HG03565 (cell line): Measurements from ENCODE around the gene IPO13.

ENCODE experiments used
- ATAC-seq: cut with Tn5 transposase; IDR thresholded peaks from one replicate; pipeline ENCODE4 v1.9.1; 2021; ENCODE audit warnings: mild to moderate bottlenecking, moderate library complexity; ENCODE audit not compliant: unreplicated experiment

IPO13 gene

DNA sequence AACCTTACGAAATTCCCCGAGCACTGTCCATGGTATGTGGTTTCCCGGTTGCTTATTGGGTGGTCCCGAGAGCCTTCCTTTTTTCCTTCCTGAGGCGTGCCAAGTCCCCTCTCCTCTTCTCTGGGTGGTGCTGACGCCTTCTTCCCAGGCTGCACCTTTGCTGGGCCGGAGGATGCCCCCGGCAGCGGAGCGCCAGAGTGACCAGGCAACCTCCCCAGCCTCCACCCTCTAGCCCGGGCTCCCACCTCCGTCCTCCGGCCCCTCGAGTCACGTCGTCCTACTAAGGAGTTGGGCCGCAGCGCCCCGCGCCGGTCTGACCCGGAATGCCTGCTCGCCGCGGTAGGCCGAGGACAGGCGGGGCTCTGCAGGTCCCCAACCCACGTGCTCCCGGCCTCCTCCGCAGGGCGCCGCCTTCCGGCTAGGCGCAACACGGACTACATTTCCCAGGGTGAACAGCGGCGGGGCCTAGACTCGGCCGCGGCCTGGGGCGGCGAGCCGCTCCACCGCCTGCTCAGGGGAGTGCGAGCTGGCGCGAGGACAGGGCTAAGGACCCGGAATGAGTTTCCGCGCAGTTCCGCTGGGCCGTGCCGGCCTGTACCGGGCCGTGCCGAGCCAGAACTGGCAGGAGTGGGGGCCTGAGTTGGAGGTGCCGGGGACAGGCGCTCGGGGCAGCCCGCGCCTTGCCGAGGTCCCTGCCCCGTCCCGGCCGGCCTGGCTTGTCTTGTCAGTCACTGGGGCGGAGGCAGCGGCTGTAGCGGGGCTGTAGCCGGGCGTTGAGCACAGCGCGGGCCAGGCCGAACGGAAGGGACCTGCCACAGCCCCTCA, at the start of gene IPO13:
Gene IPO13 (plus strand): TSS at position 715 of the 825 bp plus-strand sequence. CDS start 651 bp downstream, outside the sequence.
- peak; percentile 83 for ATAC-seq

DNA sequence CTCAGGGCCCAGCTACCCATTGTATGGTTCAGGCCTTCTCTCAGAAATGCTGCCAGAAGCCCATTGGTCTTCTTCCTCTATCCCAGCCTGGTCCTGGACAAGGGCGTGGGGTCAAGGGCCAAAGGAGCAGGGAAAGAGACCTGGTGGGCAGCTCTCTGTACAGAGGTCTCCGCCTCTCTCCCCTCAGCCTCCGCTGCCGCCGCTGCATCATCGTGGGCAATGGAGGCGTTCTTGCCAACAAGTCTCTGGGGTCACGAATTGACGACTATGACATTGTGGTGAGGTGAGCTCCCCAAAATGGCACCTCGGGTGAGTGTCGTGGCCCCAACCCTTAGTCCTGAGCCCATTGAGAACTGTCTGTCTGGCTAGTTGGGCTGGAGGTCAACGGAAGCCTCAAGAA, 47.8 kb upstream of the IPO13 start:
- ATAC-seq: no peak

DNA sequence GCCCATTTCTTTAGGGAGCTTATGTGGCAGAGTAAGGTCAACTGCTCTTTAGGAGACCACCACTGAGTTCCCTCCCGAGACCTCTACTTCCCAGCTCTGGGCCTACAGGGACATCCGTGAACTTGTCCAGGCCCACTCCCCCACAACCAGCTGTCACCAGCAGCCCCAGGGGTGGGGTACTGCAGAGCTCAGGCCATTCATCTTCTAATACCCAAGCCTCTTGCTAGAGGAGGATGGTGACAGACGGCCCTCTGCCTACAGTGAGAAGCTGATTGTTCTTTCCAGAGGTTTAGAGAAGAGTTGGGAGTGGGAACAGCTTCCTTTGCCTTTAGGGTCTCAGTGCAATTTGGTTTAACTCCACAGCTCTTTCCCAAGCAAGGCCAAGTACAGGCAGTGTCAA, 46.4 kb upstream of the IPO13 start:
- ATAC-seq: no peak

- ATAC-seq: no peak
These were observed 45.4 kb upstream of the IPO13 start for GRCh38 chr1:43901196-43901961.

DNA sequence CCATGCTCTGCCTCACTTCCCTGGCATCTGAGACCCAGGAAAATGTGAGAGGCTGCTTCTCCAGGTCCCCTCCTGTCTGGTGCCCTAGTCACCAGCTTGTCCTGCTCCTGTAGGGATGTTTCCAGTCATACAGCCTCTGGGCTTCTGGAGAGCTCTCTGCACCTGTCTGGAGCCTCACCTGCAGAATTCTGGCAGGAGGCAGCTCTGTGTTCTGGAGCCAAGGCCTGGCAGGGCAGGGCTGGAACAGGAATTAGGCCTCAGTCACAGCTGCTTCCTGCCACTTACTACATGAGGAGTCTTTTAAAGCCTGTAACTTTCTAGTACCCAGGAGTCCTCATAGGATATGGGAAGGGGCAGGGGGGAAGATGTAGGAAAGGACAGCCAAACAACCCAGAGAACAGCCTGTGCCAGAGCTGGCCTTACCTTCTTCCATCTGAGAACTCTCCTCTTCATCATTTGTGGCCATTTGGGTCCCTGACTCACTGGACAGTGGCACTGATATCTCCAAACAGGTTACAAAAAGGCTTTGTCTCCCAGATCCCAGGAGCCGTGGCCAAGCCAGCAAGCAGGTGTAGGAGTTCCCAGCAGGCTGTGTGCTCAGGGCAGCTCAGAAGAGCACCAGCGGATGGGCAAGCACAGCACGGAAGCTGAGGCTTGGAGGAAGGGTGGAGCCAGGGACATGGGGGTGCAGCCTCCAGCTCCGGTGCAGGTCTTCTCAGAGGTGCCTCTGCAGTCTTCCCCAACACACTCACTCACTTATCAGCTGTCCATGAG, 44.5 kb upstream of the IPO13 start:
- no peak for ATAC-seq

DNA sequence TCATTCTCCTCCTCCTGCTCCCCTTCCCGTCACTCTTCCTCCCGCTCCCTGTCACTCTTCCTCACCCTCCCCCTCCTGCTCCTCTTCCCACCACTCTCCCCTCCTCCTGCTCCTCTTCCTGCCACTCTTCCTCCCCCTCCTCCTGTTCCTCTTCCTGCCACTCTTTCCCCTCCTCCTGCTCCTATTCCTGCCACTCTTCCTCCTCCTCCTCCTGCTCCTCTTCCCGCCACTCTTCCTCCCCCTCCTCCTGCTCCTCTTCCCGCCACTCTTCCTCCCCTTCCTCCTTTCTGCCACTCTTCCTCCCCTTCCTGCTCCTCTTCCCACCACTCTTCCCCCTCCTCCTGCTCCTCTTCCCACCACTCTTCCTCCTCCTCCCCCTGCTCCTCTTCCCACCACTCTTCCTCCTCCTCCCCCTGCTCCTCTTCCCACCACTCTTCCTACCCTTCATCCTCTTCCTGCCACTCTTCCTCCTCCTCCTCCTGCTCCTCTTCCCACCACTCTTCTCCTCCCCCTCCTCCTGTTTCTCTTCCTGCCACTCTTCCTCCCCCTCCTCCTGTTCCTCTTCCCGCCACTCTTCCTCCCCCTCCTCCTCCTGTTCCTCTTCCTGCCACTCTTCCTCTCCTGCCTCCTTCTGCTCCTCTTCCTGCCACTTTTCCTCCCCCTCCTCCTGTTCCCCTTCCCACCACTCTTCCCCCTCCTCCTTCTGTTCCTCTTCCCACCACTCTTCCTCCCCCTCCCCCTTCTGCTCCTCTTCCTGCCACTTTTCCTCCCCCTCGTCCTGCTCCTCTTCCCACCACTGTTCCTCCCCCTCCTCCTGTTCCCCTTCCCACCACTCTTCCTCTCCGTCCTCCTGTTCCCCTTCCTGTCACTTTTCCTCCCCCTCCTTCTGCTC, 41.8 kb upstream of the IPO13 start:
- no peak for ATAC-seq

GRCh38 chr1:43908226-43908625, 38.5 kb upstream of the IPO13 start:
- no peak for ATAC-seq

DNA sequence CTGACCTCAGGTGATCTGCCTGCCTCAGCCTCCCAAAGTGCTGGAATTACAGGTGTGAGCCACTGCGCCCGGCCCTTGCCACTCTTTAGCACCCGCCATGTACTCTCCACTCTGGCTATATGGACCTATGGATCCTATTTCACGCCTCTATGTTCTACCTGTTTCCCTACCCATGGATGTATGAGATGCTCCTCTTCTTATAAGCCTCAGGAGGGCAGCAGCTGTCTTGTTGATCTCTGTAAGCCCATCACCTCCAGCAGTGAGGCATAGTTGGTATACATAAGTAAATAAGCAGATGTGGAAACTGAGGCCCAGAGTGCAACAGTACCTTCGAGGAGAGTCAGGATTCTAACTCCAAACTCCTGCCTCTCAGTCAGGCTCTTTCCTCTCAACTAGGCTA, 37.9 kb upstream of the IPO13 start:
- ATAC-seq: no peak

- ATAC-seq: no peak
These were observed 36.4 kb upstream of the IPO13 start for GRCh38 chr1:43910343-43910742.

GRCh38 chr1:43912607-43913006, 34.1 kb upstream of the IPO13 start:
- no peak for ATAC-seq

- ATAC-seq: no peak
These were observed 33.7 kb upstream of the IPO13 start for GRCh38 chr1:43913051-43913501.

- ATAC-seq: no peak
These were observed 32.9 kb upstream of the IPO13 start for GRCh38 chr1:43913666-43914360.

DNA sequence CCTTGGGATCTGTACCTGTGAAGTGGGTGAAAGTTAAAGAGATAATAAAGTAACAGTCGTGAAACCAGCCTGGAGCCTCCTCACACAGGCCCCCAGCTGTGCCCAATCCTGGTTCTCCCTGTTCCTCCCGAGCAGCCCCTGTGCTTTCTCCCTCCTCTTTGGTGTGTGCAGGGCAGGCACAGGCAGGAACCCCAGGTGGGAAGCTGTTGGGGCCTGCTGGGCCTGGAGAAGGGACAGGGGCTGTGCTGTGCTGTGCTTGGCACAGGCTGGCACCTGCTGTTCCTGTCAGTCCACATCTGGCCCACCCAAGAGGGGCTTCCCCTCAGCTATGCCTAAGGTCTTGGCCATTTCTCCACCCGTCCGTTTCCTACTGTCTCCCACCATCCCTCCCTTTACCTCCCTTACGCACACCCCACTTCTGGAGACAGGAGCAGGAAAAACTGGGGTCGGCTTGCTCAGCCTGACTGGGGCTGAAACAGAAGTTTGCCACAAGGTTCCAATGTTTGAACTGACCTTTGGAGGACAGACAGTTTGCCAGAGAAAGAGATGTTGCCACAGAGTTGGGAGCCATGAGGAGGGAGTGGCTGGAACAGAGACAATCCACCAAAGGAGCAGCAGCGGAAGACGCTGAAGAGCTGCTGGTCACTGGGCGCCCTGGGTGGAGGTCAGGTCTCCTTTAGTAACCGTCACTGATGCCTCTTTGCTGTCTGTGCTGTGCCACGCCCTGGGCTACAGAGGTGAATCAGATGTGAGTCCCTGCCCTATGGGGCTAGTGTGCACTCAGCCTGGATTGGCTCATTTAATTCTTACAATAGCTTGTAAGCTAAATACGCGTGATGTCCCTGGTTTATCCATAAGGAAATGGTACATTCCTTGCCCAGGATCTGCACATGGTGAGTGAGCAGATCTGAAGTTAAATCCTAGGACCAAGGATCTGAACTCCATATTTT, 31.9 kb upstream of the IPO13 start:
- no peak for ATAC-seq

- ATAC-seq: no peak
These were observed 26.8 kb upstream of the IPO13 start for GRCh38 chr1:43919906-43920305.

- ATAC-seq: no peak
These were observed 25.7 kb upstream of the IPO13 start for GRCh38 chr1:43921022-43921421.

DNA sequence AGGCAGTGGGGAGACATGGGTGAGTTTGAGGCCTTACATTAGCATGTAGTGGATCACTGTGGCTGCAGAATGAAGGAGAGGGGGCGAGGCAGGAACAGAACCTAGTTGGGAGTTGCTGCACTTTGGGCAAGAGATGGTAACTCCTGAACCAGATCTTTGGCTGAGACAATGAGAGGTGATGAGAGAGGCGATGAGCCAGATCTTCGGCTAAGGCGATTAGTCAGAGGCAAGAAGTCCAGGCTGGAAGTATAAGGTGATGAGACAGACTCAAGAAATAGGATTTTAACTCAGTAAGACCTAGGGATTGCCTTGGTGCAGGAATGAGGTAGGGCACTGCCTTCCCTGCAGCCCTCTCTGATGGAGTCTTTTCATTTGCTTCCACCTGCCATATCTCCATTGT, 22.2 kb upstream of the IPO13 start:
- ATAC-seq: no peak

DNA sequence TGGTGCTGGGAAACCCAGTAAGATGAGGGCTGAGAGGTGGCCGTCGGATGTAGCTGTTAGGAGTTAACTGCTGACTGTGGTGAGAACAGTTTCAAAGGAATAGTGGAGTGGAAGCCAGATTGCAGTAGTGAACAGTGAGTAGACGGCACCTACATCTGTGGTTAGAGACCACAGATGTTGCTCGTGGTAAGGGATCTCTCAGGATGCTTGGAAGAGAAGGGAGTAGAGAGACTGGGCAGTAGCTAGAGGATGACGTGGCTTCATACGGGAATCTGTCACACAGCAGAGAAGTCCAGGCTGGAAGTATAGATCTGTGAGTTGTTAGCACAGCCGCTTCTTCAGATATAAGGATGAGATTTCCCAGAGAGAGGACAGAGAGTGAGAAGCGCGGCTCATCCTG, 20.9 kb upstream of the IPO13 start:
- no peak for ATAC-seq

GRCh38 chr1:43930168-43930948, 16.4 kb upstream of the IPO13 start:
- ATAC-seq: no peak
